HG03159 (cell line): Measurements from ENCODE around the gene CPA1.

Experiments used
- ATAC-seq: cut with Tn5 transposase; IDR thresholded peaks from one replicate; pipeline ENCODE4 v1.9.1; 2021; ENCODE audit warnings: mild to moderate bottlenecking, moderate library complexity; ENCODE audit not compliant: unreplicated experiment

Gene CPA1

DNA sequence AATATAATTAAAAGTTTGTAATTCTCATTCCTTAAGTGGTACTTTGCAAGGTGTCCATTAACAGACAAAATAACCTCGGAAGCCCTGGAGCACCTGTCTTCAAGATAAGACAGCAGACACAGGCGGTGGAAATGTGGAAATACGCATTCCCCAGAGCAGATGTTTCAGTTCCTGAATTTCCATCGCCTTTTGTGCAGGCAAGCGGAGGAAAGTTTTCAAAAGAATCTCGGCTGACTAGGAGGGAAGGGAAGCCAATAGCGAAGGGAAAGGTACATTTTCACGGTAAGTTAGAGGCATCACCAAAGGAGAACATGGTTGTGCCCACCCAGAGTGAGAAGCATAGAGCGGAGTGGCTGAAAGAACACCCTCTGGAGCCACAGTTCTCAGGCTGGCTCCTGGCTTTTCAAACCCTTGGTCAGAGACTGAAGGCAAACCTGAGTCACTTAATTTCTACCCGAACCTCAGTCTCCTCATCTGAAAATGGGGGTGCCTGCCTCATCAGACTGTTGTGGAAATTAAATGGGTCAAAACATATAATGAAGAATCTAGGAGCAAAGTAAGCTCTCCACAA lies 13.6 kb downstream of the CPA1 start:
- no peak for ATAC-seq

DNA sequence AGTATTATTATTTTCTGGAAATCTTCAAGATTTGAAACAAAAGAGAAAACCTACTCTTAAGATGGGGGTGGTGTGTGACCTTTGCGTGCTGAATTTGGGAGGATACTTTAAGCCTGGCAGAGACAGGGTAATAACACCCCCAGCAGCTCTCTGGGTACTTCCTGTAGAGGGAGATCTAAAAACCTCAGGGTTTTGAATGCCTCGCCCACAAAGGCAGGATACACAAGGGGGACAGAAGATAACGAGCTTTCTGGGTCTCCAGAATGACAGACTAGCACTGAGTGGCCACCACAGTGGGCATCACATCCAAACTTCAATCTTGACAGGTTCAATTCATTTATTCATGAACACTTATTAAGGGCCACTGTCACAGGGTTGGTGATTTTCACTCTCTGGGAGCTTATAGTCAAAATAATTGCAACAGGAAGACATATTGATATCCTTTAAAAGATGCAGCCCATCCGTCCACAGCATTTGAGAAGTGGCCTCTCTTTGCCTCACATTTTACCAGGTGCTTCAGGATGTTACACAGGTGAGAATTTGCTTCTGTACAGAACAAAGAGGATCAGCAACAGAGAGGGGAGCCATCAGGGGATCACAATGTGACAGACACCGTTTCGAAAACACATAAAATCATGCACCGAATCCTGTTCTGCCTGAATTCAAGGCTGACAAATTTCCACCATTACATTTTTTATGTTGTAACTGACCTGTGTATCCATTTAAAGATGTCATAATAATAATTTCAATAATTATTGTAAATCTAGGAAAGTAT lies 14.3 kb downstream of the CPA1 start:
- ATAC-seq: no peak

DNA sequence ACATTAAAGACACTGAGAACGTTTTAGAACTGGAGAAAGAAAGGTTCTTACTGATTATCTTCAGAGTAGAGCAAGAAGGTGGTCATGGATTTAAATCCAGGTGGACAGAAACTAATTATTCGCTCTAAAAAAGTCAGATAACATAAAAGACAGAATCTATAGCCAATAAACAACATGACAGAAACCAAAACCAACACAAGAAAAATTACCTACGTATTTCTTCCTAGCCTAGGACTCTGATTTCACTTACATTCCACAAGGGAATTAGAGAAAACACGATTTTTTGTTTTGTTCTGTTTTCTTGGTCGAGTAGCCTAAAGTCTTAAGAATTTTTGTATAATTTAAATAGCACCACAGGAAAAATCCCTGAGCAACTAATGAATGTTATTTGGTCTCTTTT lies 15.1 kb downstream of the CPA1 start:
- no peak for ATAC-seq

DNA sequence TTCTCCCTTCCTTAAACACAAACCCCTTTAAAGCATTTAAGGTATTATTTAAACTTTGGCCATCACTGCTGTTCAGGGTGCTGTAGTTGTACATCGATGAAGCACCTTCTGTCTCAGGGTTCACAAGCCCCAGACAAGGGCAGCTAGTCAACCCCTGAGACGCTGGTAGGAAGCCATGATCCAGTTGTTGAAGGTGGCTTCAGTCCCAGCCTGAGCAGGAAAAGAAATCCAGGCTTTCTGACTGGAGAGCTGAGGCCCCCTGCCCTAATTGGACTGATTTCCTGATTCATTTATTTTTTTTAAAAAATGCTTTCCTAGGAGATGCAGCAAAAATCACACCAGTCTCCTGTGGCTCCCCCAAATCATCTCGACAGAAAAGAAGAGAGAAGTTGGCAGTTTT lies 15.8 kb downstream of the CPA1 start:
- no peak for ATAC-seq

DNA sequence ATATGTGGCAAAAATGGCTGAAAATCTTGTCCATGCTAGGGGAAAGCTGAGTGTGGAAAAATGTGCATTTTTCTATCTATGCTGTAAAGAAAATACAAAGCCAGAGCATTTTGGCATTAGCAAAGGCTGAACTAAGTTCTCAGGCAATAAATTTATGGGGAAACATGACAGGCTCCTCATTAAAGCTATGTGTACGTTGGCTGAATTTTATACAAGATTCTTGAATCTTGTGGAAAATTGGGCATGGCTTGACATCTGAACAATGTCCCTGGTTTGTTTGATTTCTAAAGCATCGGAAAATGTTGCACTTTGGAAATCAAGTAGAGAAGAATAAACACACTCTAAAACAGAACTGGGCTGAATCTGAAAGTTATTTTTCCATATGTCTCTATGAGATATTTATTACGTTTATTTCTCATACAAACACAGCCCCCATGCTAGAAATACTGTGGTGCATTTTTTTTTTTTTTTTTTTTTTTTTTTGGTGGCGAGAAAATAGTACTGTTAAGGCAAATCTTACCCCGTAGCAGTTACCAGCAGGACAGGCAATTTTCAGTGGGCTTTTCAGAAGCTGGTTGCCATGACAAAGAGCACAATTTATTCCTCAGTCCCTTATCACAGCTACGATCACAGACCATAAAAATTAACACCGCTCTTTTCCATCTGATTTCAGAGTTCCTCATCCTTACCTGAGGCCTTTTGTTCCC lies 16.9 kb downstream of the CPA1 start:
- no peak for ATAC-seq

DNA sequence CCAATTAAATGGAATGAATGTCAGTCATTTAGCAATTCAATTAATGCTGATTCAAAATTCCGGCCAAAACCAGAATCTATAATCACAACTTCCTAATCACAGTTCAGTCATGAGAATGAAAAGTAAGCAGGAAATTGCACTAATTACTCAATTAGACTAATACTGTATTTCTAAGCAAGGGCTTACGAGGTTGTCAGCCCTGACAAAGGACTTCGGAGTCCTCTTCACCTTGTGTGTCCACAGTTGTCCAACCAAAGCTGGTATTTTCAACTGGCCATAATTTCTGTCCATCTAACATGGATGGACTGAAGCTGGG lies 17.4 kb downstream of the CPA1 start:
- no peak for ATAC-seq

DNA sequence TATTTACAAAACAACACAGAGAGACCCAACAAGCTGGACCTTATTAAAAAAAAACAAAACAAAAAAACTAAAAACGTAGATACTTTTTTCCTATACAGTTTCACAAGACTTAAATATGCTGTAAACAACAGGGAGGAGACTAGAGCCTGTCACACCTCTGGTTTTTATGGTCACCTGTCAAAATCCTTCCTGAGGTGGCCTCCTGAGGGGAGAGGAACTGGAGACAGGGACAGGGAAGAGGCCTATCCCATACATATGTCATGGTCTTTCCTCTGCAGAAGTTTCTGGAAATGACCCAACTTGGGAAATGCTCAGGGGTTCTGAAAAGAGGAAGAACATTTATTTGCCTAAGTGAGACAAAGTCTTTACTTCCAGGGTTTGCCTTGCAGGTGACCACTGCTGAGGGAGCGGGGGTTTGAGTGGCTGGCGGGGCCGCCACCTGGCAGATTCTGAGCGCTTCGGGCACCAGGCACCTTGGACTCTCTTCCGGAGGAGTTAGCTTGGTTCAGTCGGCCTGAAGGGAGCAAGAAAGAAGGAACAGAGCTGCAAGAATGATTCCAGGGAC lies 18.3 kb downstream of the CPA1 start:
- ATAC-seq: no peak

DNA sequence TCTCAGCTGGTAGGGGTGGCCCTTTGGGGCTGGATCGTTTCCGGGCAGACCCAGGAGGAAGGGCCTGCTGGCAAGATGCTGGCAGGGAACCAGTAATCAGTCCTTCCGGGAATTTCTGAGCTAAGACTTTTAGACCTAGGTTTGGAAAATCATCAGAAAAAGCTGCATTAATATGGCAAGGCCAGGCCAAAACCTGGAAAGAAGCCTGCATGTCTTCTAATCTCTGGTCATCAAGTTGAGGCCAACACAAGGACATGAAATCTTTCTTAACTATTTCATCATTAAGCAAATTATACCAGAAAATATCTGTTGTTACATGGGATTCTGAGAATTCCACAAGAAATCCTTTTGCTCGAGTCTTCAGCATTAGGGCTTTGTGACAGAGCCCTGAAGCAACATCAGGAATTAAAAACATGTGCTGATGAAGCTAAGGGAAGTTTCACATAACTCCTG lies 19.9 kb downstream of the CPA1 start:
- no peak for ATAC-seq

DNA sequence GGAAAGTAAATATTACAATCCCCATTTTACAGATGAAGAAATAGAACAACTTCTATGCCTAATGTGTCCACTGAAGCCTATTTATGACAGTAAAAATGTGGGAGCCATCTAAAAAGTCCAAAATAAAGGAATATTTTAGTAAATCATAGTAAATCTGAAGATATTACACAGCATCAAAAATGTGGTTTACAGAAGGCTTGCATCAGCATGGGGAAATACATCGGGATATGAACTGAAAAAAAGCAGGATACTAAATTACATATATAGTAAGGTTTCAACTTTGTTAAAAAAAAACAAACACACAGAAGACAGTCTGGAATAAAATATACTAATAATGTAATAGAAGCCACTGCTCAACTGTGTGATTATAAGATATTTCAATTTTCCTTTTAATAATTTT lies 20.8 kb downstream of the CPA1 start:
- no peak for ATAC-seq

DNA sequence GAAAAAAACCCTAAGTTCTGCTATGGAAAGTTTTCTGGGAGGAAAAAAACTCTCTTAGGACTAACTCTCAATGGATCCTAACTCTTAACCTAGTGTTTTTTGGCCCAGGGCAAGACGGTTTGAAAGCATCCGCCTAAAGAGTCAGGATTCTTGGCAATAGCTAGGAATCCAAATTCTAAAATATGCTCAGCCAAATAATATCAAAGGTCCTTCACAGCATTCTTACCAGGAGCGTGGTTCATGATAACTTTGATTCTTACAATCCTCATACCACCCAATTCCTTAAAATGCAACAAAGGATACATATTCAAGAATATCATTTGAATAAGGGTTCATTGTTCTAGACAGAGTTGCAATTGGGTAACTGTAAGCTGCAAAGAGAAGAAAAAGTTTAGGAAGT lies 21.3 kb downstream of the CPA1 start:
- ATAC-seq: no peak

DNA sequence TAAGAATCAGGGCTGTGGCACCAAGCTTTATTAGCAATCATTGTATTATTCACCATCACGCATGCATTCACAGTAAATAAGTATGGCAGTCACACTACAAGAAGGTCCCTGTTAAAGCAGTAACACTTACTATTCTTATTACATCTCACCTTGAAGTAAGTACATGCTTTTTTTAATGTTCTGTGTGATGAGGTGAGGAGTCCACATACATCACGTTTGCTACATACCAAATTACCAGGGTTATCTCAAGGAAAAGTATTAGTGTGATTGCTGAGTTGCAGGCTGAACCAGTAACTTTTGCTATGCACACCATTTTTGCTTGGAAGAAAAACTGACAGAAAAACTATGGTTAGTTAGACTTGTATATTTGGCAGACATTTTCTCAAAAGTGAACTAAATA lies 24.7 kb downstream of the CPA1 start:
- no peak for ATAC-seq

DNA sequence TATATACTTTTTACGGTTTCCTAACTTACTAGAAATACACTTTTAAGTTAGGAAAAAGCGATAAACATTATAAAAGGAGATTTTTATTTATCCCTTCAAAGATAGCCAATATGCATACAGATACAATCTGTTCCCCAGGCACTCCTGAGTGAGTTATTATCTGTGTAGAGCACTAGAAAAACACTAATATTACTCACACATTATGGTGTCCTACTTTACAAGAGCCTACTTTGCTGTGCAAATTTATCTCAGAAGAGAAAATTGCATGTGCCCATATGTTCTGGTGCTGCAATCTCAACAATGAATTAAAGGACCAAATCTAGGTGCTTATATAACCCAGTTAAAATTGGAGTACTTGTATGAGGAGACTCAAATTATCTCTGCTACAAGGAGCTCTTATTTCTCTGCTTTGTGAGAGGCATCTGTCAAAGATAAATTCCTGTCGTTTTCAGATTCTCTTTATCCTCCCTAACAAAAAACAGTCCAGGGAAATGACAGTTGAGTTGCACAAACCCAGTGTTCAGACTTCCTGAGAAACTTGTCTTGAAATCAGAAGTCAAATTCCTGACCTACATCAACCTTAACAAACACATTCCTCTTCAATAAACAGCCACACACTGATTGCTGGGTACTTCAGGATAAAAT lies 28.9 kb downstream of the CPA1 start:
- ATAC-seq: no peak

DNA sequence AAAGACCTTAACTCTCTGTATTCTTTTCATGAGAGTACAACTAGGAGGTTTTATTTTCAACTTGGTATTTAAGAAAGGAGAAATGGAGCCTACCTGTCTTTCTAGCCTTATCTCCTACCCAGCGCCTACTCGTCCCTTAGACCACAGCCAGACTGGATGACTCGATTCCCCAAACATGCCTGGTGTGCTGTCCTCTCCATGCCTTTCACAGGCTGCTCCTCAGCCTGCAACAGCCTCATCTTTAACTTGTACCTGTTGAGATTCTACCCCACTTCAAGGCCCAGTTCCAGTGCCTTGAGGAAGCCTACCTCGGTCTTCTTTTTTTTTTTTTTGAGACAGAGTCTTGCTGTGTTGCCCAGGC lies 29.4 kb downstream of the CPA1 start:
- no peak for ATAC-seq

DNA sequence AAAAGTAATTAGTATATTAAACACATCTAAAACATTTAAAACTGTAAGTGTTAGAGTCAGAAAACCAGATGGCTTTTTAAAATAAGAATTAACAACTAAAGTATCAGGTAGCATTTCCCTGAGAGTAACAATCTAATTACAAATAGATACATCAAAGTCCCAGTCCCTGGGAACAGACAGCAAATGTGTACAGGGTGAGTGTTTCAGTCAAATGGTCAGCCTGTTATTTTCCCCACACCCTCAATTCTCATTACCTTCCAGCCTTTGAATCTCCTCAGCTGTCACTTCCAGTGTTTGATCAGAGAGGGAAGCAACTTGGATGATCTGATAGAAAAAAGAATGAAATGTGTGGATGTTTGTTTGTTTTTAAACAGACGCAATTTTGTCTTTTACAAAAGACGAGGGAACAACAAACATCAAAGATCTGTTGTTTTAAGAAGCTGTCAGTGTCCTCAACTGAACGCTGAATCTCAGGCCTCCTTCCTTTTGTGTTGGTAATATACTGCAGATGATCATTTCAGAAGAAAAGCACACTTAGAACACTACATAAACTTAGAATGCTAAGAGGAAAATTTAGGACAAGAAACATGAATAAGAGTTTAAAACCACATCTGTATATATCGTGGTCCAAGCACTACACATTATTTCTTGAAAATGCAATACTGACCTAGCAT lies 30.7 kb downstream of the CPA1 start:
- ATAC-seq: no peak

DNA sequence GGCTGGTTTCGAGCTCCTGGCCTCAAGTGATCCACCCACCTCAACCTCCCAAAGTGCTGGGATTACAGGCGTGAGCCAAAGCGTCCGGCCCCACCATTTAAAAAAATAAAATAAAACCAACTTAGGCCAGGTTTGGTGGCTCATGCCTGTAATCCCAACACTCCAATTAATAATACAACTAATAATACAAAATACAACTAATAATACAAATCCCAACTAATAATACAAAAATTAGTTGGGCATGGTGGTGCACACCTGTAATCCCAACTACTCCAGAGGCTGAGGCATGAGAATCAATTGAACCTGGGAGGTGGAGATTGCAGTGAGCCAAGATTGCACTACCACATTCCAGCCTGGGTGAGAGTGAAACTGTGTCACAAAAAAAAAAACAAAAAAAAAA lies 32.9 kb downstream of the CPA1 start:
- ATAC-seq: no peak

DNA sequence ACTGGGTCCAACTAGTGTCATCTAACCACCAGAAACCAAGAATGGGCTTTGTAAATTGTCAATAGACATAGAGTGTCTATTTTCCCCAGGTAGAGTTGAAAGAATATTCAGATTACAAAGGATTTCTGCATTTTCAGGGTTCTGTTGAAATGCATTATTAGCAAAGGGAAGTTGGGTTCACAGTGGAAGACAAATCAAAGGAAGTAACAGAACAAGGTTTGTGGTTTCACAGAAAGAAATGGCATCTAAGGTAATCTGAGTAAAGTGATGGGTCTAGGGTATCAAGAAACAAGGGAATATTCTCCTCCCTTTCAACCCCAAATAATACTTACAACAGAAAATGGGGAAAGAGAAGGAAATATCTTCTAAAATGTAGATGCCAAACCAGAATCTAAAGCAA lies 34.7 kb downstream of the CPA1 start:
- no peak for ATAC-seq

DNA sequence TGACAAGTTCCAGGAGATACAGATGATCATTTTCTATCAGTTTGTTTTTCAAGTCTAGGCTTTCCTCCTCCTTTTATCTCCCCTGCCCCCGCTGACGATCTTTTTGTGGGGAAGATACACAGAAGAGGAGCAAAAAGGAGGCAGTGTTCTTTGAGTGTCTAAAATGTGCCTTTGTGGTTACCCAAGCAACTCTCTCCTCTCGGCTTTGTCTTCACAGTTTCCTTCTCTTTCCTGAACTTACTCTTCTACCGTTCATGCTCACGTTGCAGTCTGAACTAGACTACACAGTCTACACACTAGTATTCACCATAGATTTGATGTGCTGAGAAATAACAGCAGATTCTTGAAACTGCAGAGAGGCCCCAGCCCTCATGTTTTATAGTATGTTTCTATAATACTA lies 36.9 kb downstream of the CPA1 start:
- ATAC-seq: no peak

DNA sequence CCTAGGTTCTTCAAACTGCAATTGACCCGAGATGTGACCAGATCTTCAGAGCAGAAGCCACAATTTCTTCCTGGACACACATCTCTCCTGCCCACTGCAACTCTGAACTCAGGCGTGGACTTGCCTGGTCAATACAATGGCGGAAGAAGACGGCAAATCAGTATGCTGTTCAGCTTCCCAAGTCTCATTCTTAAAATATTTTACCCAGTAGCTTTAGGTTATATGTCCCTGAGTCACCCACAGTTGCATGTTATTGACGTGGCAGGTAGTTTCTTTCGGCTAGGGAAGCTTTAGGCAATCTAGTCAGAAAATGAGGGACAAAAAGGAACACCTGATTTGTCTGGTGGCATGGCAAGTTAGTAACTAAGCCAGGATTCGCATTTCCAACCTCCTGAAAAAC lies 38.0 kb downstream of the CPA1 start:
- no peak for ATAC-seq

DNA sequence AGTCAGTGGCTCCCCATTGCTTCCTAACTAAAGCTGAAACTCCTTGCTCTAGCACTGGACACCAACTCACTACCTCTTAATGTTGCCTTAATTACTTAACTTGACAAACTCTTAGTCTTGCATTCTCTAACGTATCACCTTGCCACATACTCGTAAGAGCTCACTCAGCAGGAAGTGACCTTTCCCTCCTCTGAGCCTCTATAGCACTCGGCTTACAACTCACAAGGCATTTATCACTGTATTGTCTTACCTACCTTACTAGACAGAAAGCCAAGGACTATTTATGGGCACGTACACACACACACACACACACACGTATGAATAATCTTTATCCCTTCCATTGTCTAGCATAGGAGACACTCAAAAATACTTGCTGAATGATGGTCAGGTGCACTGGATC lies 39.4 kb downstream of the CPA1 start:
- ATAC-seq: no peak

DNA sequence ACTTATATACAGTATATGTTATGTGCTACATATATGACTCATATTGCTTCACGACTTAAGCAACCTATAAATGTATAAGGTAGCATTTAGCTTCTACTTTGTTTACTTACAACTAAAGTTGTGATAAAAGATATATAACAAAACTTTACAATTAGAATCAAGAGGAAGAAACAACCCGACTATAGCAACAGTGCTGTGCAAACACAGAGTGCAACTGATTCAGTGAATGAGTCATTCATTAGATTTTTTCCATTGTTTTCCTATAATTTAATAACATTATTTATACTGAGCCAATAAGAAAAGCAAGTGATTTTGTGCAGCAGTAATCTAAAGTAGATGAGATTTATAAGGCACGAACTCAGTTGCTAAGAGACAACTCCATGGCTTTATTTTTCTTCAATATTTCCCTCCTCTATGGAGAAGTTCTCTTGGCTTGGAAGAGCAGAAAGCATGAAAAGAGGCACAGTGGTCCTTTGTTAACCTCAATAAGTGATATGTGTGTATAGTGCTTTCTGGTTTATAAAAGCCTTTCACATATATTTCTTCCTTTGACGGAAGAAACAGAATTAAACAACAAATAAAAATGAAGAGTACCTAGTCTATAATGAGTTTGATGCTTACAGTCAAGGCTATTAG lies 40.8 kb downstream of the CPA1 start:
- ATAC-seq: no peak

DNA sequence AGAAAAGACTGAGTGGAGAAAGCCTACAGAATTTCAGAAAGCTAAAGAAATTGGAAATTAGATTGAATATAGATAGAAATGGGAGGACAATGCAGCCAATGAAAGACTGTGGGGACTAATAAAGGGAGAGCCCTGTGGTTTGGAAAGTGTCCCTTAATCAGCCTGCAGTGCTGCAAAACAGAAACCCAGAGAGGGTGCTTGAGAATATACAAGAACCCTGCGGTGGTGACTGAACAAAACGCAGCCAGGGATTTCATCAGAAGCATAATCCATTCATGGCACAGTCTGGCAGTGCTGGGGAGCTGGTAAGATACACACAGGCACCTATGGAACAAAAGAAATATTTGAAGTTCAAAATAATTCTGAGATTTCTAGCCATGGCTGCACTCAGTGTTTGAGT lies 41.4 kb downstream of the CPA1 start:
- ATAC-seq: no peak
